DMS53 treated with DMSO at 0.1 percent for 48 hours (cell line): ENCODE data around the gene LRRC19.
A peak's percentile ranks its signal among the peaks of the same experiment; 100 is the strongest.

Experiments used
- DNase-seq: peaks from one replicate; lab custom pipeline; 2025; ENCODE audit not compliant: unreplicated experiment; lab: John Stamatoyannopoulos, UW

LRRC19 gene

DNA sequence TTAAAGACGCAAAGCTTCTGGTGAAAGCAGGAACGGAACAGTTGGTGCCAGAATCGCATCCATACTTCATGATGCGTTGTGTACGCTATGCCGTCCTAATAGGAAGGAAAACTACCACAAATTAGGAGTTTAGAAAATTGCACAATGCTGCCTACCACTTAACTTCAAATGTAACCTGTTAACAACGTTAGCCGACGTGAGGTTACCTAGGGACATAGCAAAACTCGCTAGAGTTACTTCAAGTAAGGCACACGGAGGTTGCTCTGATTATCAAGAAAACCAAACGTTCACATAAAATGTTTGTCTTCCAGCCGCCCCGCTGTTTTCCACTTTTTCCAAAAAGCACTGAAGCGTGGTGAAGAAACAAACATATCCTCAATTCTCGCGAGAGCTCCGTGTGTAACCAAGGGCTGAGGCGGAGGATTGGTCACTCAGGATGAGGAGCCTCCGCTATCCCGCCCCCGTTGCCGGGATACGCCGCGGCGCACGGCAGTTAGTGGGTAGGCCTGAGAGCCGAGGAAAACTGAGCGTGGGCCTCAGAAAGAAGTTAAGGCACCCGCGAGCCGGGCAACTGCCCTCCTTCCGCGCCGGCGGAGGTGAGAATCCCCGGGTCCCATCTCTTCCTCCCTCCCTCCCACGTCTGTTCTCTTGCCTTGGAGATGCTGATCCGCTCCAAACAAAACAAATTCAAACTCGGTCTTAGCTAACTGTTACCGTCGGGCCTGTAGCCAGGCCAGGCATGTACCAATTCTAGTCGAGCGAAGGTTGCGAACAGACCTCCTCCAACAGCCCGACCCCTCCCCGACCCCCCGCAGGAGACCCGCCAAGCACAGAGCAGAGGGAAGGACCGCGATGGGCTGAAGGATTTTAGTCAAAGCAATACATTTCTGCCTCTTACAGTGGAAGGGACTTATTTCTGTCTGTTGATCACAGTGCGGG is 49.3 kb downstream of the LRRC19 start, which contains the start of gene IFT74:
Gene IFT74, plus strand, starts transcription at position 492 of the 939 bp plus-strand sequence. CDS start 5,556 bp downstream, outside the sequence.
- DNase-seq, result peak; percentile 82

DNA sequence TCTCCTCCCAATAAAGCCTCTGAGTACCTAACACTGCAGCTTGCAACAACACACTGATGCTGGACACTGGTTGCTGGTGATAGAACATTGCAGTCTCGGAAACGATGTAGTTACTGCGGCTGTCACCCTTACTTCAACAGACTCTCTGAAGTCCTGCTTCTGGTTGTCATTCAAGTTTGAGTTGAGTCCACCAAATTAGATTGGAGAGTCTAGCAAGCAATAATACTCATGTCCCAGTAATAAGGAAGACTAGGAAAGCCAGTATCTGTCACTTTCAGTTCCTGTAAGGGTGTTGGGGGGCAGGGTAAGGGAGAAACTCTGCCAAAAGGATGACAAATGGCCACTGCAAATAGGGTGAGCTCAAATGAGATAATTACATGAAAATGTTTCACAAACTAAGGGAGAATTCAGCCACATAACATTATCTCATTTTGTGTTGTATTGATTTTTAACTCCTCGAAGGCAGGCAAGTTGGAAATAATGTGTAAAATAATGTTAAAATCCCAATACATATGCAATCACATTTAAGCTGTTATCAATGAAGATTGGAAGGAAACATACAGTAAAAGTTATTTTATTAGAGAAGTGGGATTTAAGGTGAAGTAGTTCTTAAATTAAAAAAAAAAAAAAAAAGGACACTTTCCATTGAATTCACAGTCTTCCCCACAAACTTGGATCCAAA is 50.1 kb downstream of the LRRC19 start:
- DNase-seq, result no peak

DNA sequence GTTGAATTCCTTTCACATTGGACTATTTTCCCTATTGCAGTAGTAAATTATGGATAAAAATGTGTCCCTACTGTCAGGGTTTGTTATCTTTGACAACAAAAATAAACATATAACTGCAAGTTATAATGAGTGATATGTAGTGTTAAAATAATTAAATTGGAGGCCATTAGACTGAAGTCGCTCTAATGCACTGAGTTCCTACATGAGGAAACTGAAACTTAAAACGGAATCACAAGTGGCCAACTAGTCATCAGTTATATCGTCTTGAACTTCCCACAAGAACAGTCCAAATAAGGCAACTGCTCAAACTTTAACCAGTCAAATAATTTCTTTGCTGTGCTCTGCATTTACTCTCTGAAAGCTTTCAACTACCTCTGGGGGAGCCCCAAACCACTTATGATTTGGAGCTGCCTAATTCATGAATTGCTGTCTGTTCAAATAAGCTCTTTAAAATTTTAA is 51.4 kb downstream of the LRRC19 start:
- DNase-seq, result no peak

DNA sequence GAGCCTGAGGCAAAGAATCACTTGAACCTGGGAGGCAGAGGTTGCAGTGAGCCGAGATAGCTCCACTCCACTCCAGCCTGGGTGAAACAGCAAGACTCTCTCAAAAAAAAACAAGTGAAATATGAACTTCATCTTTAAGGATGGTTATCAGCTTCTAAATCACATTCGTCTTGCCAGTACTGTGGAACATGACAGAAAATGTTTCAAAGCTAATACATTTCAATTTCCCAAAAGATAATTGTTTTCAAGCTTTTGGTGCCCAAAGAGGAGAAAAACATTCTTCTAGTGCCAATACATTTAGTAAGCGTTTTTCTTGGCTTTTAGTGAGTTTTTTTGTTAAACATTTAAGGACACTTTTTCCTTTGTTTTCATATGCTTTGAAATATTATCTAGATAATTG is 53.7 kb downstream of the LRRC19 start:
- DNase-seq, result no peak

DNA sequence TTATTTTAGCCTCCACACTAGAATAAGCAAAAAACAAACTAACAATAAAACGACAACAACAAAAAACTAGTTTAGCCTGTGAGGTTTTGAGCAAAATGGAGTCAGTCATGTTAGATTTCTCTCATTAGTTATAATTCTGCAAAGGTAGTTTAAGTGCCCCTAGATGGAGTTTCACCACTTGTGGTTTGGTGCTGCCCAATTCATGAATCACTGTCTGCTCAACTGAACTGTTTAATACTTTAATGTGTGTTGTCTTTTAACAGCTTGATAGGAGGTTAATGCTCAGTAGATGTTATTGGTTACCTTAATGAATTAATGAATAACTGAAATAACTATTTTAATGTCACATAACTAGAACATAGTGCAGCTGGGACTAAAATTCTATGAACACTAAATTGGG is 55.0 kb downstream of the LRRC19 start:
- no peak for DNase-seq

DNA sequence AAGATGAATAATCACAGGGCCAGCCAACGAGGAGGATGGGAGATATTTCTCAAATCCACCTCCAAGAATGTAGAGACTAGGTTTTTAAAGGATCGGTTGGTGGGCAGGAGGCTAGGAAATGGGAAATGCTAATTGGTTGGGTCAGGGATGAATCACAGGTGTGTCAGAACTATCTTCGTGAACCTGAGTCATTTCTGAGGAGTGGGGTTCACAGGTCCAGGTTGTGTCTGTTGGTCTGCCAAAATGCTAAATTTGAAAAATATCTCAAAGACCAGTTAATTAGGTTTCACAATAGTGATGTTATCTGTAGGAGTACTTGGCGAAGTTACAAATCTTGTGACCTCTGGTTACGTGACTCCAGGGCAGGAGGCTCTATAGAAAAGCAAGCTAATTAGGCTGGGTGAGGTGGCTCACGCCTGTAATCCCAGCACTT is 55.8 kb downstream of the LRRC19 start:
- no peak for DNase-seq

DNA sequence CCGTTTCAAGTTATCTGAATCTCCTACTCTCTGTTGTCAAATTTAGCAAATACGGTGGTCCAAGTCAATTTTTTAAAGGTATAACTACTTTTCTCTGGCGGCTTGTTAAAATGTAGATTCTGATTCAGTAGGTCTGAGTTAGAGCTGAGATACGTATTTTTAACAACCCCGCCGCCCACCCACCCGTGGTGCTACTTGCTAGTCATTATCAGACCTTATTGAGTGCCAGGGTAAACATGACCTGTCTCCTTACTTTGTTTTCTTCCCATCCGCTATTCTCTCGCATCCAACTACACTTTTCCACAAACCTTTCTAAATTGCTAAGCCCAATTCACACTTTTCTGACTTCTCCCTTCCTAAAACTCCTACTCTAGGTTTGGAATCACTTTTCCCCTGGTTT is 57.7 kb downstream of the LRRC19 start:
- no peak for DNase-seq

DNA sequence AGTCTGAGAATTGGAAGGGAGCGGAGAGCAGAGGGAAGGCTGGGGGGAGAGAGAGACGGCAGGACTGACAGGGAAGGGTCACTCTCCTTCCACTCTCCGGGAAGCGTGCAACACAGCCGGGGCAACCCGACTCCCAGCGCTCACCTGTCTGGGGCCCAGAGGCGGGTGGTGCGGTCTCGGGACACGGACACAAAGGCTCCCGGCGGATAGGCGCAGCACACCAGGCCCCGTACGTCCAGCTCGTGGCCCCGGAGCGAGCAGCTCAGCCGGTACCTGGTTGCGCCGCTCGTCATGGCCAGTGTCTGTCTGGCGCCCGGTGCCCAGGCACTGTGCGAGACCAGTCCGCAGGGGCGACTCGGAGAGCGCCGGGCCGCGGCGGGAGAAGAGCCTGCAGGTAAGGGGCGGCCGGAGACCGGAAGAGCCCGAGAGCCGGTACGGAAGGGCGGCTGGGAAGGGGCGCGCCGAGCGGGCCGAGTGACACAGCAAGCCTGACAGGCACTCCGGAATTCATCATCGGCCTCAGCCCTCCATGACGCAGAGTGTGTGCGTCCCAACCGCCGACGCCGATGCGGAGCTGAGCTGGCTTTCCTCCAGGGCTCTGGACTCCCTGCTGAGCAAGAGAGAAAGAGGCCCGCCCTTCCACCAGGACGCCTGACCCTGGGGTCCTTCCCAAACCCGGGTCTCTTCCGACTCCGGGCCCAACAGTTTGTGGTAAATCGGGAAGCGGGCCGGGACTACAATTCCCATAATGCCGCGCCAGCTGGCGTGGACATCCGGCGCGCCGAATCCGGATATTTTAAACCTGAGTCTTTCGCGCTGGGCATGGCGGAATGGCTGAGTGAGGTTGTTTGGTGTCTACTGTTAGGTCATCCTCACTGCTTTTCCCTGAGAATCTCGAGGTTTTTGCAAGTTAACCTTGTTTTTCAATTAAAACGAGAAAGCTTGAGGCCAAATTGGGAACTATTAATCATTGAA is 58.4 kb downstream of the LRRC19 start, which contains the start of gene PLAA:
Gene PLAA, minus strand, starts transcription at position 490 of the 975 bp plus-strand sequence. Its CDS starts 197 bp downstream, at position 293.
- DNase-seq, result peak; percentile 76

DNA sequence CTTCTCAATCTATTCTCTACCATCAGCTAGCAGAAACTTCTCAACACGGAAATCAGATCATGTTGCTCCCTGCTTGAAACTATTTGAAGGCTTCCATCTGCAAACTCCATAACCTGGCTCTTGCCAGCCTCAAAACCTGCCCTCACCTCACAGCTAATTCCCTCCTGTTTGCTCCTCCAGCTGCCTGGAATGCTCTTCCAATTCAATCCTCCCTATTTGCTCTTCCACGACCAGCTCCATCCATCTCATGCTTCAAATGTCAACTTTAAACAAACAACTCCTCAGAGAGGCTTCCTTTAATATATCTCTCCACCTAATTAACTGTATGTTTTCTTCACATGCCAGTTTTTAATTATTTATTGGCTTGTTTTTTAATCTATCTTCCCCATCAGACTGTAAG is 59.9 kb downstream of the LRRC19 start:
- no peak for DNase-seq
